Measurements from ENCODE around the gene NDUFS1.

DNA sequence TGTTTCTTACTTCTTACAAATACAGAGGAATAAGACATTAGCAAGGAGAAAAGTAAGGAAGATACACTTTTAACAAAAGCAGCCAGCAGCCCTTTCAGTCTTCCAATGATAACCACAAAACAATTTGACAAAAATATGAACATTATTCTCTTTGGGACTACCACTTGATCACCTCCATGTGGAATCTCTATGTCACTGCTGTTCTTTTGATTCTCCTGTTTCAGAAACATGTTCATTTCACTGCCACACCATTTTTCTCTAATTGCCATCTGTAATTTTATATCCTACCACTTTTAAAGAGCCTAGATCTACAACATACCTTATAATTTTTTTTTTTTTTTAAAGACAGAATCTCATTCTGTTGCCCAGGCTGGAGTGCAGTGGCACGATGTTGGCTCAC, 84.1 kb downstream of the NDUFS1 start:
- TF ChIP-seq, protein P1, sequence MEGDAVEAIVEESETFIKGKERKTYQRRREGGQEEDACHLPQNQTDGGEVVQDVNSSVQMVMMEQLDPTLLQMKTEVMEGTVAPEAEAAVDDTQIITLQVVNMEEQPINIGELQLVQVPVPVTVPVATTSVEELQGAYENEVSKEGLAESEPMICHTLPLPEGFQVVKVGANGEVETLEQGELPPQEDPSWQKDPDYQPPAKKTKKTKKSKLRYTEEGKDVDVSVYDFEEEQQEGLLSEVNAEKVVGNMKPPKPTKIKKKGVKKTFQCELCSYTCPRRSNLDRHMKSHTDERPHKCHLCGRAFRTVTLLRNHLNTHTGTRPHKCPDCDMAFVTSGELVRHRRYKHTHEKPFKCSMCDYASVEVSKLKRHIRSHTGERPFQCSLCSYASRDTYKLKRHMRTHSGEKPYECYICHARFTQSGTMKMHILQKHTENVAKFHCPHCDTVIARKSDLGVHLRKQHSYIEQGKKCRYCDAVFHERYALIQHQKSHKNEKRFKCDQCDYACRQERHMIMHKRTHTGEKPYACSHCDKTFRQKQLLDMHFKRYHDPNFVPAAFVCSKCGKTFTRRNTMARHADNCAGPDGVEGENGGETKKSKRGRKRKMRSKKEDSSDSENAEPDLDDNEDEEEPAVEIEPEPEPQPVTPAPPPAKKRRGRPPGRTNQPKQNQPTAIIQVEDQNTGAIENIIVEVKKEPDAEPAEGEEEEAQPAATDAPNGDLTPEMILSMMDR (conservative IDR thresholded peaks at IDR 0.05; ENCODE audit: low read length), result 0 out of 2 replicates have a peak, but pooled peaks have one; percentile 20
- TF ChIP-seq EZH2phosphoT487 (IDR thresholded peaks at IDR 0.05; ENCODE audit: borderline replicate concordance, low read depth, low read length), result no peak
